Activated gamma-delta T cell treated with anti-CD3 and anti-CD28 coated beads, Interleukin-2, amount 50 U/mL, for 16 hours (primary cell): ENCODE measurements around the gene ECI1.

ENCODE experiments used
- DNase-seq: peaks from one replicate; pipeline ENCODE4 v3.0.0-alpha.2; 2020; ENCODE audit warnings: low read depth

Gene ECI1

DNA sequence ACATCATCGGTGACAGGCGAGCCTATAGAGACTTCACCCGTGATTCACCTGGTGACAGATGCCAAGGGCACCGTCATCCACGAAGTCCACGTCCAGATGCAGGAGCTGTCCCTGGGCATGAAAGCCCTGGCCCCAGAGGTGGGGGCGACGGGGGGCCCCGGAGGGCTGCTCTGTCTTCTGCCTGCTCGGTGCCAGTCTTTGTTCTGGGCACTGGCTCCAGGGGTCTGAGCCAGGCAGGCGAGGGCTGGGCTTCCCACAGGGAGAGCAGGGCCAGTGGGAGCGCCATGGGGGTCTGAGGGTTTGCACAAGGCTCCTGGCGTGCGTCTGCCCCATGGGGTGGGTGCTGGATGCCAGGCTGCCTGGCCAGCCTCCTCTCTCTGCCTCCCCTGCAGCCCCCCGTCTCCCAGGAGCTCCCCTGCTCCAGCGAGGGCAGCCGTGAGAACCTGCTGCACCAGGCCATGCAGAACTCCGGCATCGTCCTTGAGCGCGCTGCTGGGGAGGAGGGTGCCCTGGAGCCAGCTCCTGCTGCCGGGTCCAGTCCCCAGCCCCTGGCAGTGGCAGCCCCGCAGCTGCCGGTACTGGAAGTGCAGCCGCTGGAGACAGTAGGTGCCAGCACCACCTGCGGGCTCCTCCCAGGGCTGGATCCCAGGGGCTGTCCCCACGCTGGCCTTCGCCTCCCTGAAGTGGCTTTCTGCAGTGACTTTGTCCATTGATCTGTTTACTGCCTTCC is 18.2 kb downstream of the ECI1 start:
- DNase-seq = no peak

GRCh38 chr16:2232094-2232990 is 19.0 kb downstream of the ECI1 start:
- DNase-seq = no peak

GRCh38 chr16:2231016-2231931 is 20.1 kb downstream of the ECI1 start:
- DNase-seq = no peak

DNA sequence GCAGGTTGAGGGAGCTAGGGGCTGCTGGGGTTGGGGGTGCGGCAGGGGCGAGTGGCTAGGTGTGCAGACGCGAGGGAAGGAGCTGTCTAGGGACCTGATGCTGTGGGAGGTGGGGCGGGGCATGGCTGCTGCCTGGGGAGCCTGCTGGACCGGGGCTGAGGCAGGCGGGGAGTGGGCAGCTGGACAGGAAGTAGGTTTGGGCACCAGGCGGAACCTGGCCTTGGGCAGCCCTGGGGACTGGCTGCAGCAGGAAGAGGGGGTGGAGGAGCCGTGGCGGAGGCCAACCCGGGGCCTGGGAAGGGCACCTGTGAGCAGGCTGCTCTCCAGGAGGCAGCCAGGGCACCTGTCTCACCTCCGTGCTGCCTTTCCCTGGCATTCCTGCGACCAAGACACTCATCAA is 21.0 kb downstream of the ECI1 start:
- no peak for DNase-seq

- DNase-seq = no peak
Observed at GRCh38 chr16:2229632-2230250, 21.6 kb downstream of the ECI1 start.

DNA sequence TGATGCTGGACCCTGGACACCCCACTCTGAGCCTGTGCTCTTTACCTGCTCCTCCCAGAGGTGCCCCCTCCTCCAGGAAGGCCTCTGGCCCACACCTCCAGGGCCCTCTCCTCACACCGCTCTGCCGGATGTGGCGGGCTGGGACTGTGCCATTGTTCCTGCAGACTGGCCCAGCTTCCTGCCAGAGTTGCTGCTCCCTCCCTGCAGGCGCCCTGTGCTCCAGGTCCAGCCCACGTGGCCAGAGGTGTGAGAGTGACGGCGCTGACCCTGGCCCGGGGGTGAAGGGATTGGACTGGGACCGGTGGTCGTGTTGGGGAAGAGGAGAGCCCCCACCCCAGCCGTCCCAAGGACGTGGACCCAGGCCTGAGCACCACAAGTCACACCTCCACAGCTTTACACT is 22.3 kb downstream of the ECI1 start:
- no peak for DNase-seq

DNA sequence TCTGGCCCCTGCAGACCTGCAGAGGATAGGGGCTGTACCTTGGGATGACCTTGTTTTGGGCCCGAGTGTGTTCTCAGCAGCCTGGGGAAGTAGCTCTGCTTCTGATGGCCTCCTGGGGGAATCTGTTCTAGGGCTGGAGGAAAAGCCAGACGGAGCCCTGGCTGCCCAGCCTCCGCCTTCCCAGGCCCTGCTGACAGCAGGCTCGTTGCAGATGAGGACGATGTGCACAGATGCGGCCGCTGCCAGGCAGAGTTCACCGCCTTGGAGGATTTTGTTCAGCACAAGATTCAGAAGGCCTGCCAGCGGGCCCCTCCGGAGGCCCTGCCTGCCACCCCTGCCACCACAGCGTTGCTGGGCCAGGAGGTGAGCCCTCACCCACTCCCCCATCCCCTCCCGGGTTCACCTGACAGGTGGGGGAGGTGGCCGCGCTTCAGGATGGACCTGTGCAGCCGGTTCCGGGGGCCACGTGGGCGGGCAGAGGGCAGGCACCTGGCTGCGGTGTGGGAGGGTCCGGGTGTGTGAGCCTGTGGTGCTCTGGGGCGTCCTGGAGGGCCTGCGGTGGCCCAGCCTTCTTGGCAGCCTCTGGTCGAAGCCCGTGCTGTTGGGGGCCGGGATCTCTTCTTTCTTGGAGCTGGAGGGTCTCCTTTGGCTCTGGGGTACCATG is 23.1 kb downstream of the ECI1 start:
- no peak for DNase-seq

DNA sequence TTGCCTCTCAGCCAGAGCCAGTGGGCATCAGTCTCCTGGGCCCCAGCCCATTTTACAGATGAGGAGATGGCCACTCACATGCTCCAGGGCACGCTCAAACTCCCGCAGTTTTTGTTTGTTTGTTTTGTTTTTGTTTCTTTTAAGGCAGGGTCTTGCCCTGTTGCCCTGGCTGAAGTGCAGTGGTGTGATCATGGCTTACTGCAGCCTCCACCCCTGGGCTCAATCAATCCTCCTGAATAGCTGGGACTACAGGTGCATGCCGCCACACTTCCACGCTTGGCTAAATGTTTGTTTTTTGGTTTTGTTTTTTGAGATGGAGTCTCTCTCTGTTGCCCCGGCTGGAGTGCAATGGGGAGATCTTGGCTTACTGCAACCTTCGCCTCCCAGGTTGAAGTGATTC is 24.5 kb downstream of the ECI1 start:
- DNase-seq = no peak

DNA sequence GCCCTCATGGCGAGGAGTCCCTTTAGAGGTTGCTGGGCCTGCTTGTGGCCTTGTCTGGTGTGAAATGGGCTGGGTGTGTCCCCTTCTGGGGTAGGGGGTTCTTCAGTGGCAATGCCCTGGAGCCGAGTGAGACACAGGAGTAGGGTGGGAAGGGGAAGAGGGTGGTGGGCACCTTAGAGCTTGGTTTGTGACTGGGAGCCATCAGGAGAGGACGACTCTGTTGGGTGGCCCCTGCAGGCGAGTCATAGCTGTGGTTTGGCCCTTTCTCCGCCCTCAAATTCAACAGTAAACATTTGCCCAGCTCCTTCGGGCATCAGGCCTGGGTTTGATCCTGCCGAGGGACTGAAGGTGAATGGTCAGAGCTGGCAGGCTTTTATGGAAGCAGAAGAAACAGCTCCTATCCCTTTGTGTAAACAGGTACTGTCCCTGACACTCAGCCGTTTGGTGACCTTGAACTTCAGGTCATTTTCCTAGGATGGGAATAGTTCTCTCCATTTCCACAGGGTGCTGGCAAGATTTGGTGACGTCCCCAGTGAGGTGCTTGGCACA is 25.1 kb downstream of the ECI1 start:
- no peak for DNase-seq

DNA sequence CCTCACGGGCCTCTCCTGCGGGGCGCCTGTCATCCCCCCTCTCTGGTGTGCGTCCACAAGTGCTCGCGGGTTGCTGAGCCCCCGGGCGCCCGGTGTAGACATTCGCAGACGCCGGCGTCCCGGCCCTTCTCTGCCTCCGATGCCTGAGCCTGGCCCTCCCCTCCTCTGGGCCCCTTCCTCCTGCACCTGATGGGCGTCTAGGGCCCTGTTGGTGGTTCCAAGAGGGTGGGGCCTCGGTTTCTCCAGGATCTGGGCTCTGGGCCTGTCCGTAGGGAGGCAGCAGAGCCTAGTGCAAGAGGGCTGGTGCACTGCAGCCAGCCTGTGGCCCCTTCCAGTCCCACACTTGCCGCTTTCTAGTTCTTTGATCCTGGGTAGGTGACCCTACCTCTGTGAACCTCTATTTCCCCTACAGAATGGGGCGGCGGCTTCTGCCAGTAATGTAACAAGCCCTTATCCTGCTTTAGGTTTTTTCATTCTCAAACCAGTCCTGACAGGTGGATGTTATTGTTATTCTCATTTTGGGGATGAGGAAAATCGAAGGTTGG is 27.4 kb downstream of the ECI1 start:
- DNase-seq = no peak

DNA sequence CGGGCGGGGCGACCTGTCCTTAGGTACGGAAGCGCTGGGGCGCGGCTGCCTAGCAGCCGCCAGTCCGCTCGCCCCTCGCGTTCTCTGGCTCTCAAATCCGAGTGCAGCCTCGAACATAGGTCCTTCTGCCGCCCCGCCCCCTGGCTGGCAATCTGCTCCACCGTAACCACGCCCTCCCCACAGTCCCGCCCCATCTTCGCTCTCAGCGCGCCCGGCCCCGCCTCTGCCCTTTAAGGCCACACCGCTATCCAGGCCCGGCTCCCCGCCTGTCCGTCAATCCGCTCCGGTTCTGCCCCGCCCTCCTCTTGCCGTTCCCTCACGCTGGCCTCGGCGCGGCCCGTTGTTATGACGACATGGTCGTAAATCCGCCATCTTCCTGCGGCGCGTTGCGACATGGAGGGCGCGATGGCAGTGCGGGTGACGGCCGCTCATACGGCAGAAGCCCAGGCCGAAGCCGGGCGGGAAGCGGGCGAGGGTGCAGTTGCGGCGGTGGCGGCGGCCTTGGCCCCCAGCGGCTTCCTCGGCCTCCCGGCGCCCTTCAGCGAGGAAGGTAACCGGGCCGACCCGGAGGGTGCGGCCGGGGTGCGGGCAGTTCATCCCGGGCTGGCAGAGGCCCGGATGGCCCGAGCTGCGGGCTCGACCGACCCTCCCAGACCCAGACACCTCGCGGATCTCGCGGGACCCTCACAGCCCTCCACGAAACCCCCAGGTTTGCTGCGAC is 28.0 kb downstream of the ECI1 start, which contains the start of gene E4F1:
Gene E4F1, plus strand, starts transcription at position 371 of the 721 bp plus-strand sequence. Its CDS starts 23 bp downstream, at position 394.
- peak; percentile 98 for DNase-seq

- DNase-seq = no peak
Observed at GRCh38 chr16:2216330-2216729, 35.1 kb downstream of the ECI1 start.

GRCh38 chr16:2214719-2214968 is 36.7 kb downstream of the ECI1 start, which contains the start of gene PGP:
TSS of gene PGP (minus strand) at chr16:2214840. CDS start at chr16:2214777, 63 bp downstream.
- DNase-seq = no peak

DNA sequence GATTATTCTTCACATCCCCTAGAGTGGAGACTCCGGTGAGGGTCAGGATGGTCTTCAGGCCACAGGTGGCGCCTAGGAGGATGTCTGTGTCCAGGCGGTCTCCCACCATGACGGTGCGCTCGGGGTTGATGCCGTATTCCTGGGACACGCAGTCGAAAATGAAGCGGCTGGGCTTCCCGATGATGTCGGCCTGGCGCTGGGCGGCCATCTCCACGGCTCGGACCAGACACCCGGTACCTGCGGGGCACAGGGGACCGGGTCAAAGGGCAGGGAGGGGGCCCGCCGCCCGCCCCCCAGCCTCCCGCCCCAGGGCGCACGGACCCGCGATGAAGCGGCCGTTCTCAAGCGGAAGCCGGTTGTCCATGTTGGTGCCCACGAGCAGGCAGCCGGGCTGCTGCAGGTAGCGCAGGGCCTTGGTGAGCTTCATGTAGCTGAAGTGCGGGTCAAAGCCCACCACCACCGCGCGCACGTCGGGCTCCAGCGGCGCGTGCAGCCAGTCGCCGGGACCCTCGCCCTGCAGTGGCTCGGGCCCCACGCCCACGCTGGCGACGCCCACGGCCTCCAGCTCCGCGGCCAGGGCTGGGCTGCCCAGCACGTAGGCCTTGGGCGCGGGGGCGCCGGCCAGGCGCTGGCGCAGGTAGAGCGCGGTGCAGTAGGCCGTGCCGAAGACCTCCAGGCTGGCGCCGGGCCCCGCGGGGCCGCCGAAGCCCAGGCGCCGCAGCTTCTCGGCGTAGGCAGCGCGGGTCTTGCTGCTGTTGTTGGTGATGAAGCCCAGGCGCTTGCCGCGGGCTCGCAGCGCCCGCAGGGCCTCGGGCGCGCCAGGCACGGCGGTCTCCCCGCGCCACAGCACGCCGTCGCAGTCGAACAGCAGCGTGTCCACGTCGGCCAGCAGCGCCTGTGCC is 37.3 kb downstream of the ECI1 start:
- no peak for DNase-seq

DNA sequence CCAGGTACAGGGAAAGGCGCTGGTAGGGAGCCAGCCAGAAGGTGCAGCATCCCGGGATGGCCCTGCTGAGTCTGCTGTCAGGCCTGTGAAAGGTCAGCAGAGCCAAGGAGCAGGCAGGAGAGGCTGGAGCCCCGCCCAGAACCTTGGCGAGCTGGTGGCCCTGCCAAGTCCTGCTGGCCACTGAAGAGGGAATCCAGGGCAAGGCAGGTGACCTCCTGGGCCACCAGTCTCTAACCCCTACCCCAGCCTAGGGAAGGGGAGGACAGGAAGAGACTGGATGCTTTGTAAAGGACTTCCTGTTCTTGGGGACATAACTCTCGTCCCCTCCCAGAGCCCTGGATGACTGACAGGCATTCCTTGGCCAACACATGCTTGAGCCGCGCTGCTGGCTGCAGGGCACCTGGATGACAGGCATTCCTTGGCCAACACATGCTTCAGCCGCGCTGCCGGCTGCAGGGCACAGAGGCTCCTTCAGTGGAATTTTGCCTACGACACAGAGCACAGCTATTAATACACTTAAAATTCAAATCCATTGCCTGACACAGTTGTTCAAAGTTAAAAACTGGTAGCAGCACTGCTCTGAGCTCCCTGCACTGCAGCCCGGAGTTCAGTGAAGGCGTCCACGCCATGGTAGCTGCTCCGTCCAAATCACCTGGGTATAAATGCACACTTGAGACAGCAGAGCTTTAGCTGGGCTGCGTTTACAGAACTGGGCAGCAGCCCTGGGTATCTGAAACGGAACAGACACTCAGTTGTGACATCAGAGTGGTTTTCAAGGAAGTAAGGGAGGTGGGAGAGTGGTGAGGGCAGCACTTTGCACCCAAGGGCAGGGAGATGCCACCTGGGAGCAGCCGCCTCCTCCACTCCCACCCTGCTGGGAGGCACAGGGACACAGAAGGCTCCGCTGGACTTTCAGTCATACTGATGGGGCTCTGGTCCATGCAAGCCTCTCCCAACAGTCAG is 38.7 kb downstream of the ECI1 start:
- no peak for DNase-seq

DNA sequence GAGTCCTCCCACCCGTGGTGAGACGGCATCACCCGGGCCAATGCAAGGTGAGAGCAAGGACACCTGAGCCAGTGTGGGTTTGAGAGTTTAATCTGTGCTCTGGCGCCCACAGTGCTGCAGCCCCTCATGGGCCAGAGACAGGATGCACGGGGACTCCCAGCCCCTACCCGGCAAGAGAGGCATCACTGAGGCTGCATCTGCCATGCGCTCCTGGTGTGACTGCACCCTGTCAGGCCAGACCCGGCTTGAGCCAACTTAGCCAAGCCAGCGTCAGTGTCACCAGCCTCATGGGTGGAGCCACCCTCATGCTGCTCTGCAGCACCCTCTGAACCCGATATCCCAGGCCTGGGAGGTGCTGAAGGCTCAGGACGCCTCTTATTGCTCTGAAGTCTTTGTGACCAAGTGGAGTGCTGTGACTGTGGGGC is 39.5 kb downstream of the ECI1 start:
- no peak for DNase-seq
